ENCODE results near the gene GSTM1.
"Not testable (repeated sequence)": the region's sequence is repeated elsewhere in the genome, so short reads cannot be mapped to it uniquely, and the experiment has no call there.

Gene GSTM1

GRCh38 chr1:109673861-109674260 is 13.8 kb upstream of the GSTM1 start:
- H2BK120ac ChIP-seq (ENCODE audit: low read depth, low read length); H2BK5ac ChIP-seq (ENCODE audit: low read depth, low read length, poor library complexity, severe bottlenecking); H3K79me1 ChIP-seq (replicated peaks; ENCODE audit: low read length, poor library complexity, severe bottlenecking); H2BK12ac ChIP-seq (ENCODE audit: low read length in 2 of 2); H4K8ac ChIP-seq (ENCODE audit: low read length); H3K4me1 ChIP-seq (ENCODE audit: control insufficient read depth, insufficient read depth, low read depth, low read length); H3K9ac ChIP-seq (ENCODE audit: low read length); H2AK5ac ChIP-seq (ENCODE audit: low read length, severe bottlenecking); H3K4ac ChIP-seq (ENCODE audit: low read depth in 1 of 2, low read length in 2 of 2); H3K23ac ChIP-seq (ENCODE audit: low read length in 2 of 2); H2AFZ ChIP-seq (ENCODE audit: low read depth, low read length); H3K14ac ChIP-seq (ENCODE audit: low read length in 2 of 2); H4K91ac ChIP-seq (ENCODE audit: low read length); H2BK15ac ChIP-seq (ENCODE audit: low read depth, poor library complexity, severe bottlenecking); H3K4me2 ChIP-seq (ENCODE audit: low read length, poor library complexity, severe bottlenecking); H3K18ac ChIP-seq (ENCODE audit: low read depth in 1 of 2, low read length in 2 of 2); H3K9me3 ChIP-seq (ENCODE audit: control insufficient read depth, low read length); H3K27ac ChIP-seq (ENCODE audit: low read length, poor library complexity, severe bottlenecking); H3K4me3 ChIP-seq (ENCODE audit: insufficient read depth in 1 of 2, low read depth in 1 of 2, low read length in 2 of 2); H3K27me3 ChIP-seq (ENCODE audit: control insufficient read depth in 1 of 2, insufficient read depth in 1 of 2, low read length in 2 of 2); DNase-seq: not testable (repeated sequence)
- H3K36me3 ChIP-seq (ENCODE audit: control insufficient read depth in 1 of 2, insufficient read depth in 2 of 2, low read depth in 1 of 2, low read length in 2 of 2), result peaks cover 4 to 24% of the 10 kb centered on the region in 2 experiments
- 100% methylated on average over 1 of the region's 2 CpGs for WGBS

GRCh38 chr1:109676683-109677381 is 10.8 kb upstream of the GSTM1 start:
- H3K9ac ChIP-seq (ENCODE audit: low read length); H3K9me3 ChIP-seq (ENCODE audit: control insufficient read depth, low read length); H3K4me1 ChIP-seq (ENCODE audit: control insufficient read depth, insufficient read depth, low read depth, low read length); H3K18ac ChIP-seq (ENCODE audit: low read depth in 1 of 2, low read length in 2 of 2); H3K27ac ChIP-seq (ENCODE audit: low read length, poor library complexity, severe bottlenecking); H3K36me3 ChIP-seq (ENCODE audit: control insufficient read depth in 1 of 2, insufficient read depth in 2 of 2, low read depth in 1 of 2, low read length in 2 of 2); DNase-seq; H4K8ac ChIP-seq (ENCODE audit: low read length); H3K14ac ChIP-seq (ENCODE audit: low read length in 2 of 2); H3K4ac ChIP-seq (ENCODE audit: low read depth in 1 of 2, low read length in 2 of 2); H2BK12ac ChIP-seq (ENCODE audit: low read length in 2 of 2); H4K91ac ChIP-seq (ENCODE audit: low read length); H2BK15ac ChIP-seq (ENCODE audit: low read depth, poor library complexity, severe bottlenecking); H3K4me2 ChIP-seq (ENCODE audit: low read length, poor library complexity, severe bottlenecking); H3K23ac ChIP-seq (ENCODE audit: low read length in 2 of 2); H2AK5ac ChIP-seq (ENCODE audit: low read length, severe bottlenecking); H3K4me3 ChIP-seq (ENCODE audit: insufficient read depth in 1 of 2, low read depth in 1 of 2, low read length in 2 of 2); H2BK120ac ChIP-seq (ENCODE audit: low read depth, low read length); H3K79me1 ChIP-seq (replicated peaks; ENCODE audit: low read length, poor library complexity, severe bottlenecking); H2AFZ ChIP-seq (ENCODE audit: low read depth, low read length); H2BK5ac ChIP-seq (ENCODE audit: low read depth, low read length, poor library complexity, severe bottlenecking); H3K27me3 ChIP-seq (ENCODE audit: control insufficient read depth in 1 of 2, insufficient read depth in 1 of 2, low read length in 2 of 2): not testable (repeated sequence)
- WGBS, result 84% methylated on average over 2 of the region's 3 CpGs

- no peak overlapping the region for H3K14ac ChIP-seq (ENCODE audit: low read length in 2 of 2)
- no peak overlapping the region for H2BK12ac ChIP-seq (ENCODE audit: low read length in 2 of 2)
- H3K36me3 ChIP-seq (ENCODE audit: control insufficient read depth in 1 of 2, insufficient read depth in 2 of 2, low read depth in 1 of 2, low read length in 2 of 2), result peaks cover 4 to 8% of the 10 kb centered on the region in 2 experiments
- H3K27ac ChIP-seq (ENCODE audit: low read length, poor library complexity, severe bottlenecking), result no peak overlapping the region
- no peak overlapping the region for H3K9ac ChIP-seq (ENCODE audit: low read length)
- no peak overlapping the region for H3K23ac ChIP-seq (ENCODE audit: low read length in 2 of 2)
- H4K91ac ChIP-seq (ENCODE audit: low read length), result no peak overlapping the region
- DNase-seq, result no peak
- H3K4ac ChIP-seq (ENCODE audit: low read depth in 1 of 2, low read length in 2 of 2), result no peak overlapping the region
- H3K27me3 ChIP-seq (ENCODE audit: control insufficient read depth in 1 of 2, insufficient read depth in 1 of 2, low read length in 2 of 2), result no peaks in the 10 kb centered on the region
- no peak overlapping the region for H3K4me3 ChIP-seq (ENCODE audit: insufficient read depth in 1 of 2, low read depth in 1 of 2, low read length in 2 of 2)
- no peak overlapping the region for H2BK120ac ChIP-seq (ENCODE audit: low read depth, low read length)
- H4K8ac ChIP-seq (ENCODE audit: low read length), result no peak overlapping the region
- no peak overlapping the region for H2BK15ac ChIP-seq (ENCODE audit: low read depth, poor library complexity, severe bottlenecking)
- no peak overlapping the region for H2BK5ac ChIP-seq (ENCODE audit: low read depth, low read length, poor library complexity, severe bottlenecking)
- H3K9me3 ChIP-seq (ENCODE audit: control insufficient read depth, low read length), result no peaks in the 10 kb centered on the region
- 95% methylated on average over 2 of the region's 3 CpGs for WGBS
- no peaks in the 10 kb centered on the region for H3K4me1 ChIP-seq (ENCODE audit: control insufficient read depth, insufficient read depth, low read depth, low read length)
- H3K4me2 ChIP-seq (ENCODE audit: low read length, poor library complexity, severe bottlenecking), result no peak overlapping the region
- no peak overlapping the region for H3K18ac ChIP-seq (ENCODE audit: low read depth in 1 of 2, low read length in 2 of 2)
- H2AFZ ChIP-seq (ENCODE audit: low read depth, low read length), result no peak overlapping the region
- no peaks in the 10 kb centered on the region for H3K79me1 ChIP-seq (replicated peaks; ENCODE audit: low read length, poor library complexity, severe bottlenecking)
- H2AK5ac ChIP-seq (ENCODE audit: low read length, severe bottlenecking), result no peak overlapping the region
These were observed 10.2 kb upstream of the GSTM1 start for GRCh38 chr1:109677459-109677858.

GRCh38 chr1:109678637-109679036 is 9.0 kb upstream of the GSTM1 start:
- H3K79me1 ChIP-seq (replicated peaks; ENCODE audit: low read length, poor library complexity, severe bottlenecking); H2AK5ac ChIP-seq (ENCODE audit: low read length, severe bottlenecking); H2BK12ac ChIP-seq (ENCODE audit: low read length in 2 of 2); H3K36me3 ChIP-seq (ENCODE audit: control insufficient read depth in 1 of 2, insufficient read depth in 2 of 2, low read depth in 1 of 2, low read length in 2 of 2); H3K27me3 ChIP-seq (ENCODE audit: control insufficient read depth in 1 of 2, insufficient read depth in 1 of 2, low read length in 2 of 2); DNase-seq; H3K4ac ChIP-seq (ENCODE audit: low read depth in 1 of 2, low read length in 2 of 2); H3K4me2 ChIP-seq (ENCODE audit: low read length, poor library complexity, severe bottlenecking); H3K4me1 ChIP-seq (ENCODE audit: control insufficient read depth, insufficient read depth, low read depth, low read length); H2BK120ac ChIP-seq (ENCODE audit: low read depth, low read length); H3K23ac ChIP-seq (ENCODE audit: low read length in 2 of 2); H2BK5ac ChIP-seq (ENCODE audit: low read depth, low read length, poor library complexity, severe bottlenecking); H3K18ac ChIP-seq (ENCODE audit: low read depth in 1 of 2, low read length in 2 of 2); H2BK15ac ChIP-seq (ENCODE audit: low read depth, poor library complexity, severe bottlenecking); H4K8ac ChIP-seq (ENCODE audit: low read length); H3K9me3 ChIP-seq (ENCODE audit: control insufficient read depth, low read length); H4K91ac ChIP-seq (ENCODE audit: low read length); H3K4me3 ChIP-seq (ENCODE audit: insufficient read depth in 1 of 2, low read depth in 1 of 2, low read length in 2 of 2); H3K27ac ChIP-seq (ENCODE audit: low read length, poor library complexity, severe bottlenecking); H3K9ac ChIP-seq (ENCODE audit: low read length); H2AFZ ChIP-seq (ENCODE audit: low read depth, low read length); H3K14ac ChIP-seq (ENCODE audit: low read length in 2 of 2): not testable (repeated sequence)
- 71% methylated on average over 1 of the region's 2 CpGs for WGBS

Data from mesenchymal stem cell (in vitro differentiated cells and primary cell).